NT2/D1 (cell line): Measurements from ENCODE around the gene STX7.

Source experiments
- SUZ12 ChIP-seq: IDR thresholded peaks from 2 replicates; pipeline ENCODE4 v1.6.1; 2011; ENCODE audit not compliant: insufficient read length, insufficient read depth; ENCODE audit errors: extremely low read depth
- YY1 ChIP-seq: IDR thresholded peaks from 2 replicates; pipeline ENCODE4 v1.6.1; 2011; ENCODE audit not compliant: insufficient read length, insufficient read depth
- ZNF274 ChIP-seq: IDR thresholded peaks from 2 replicates; pipeline ENCODE4 v1.6.1; 2011; ENCODE audit warnings: mild to moderate bottlenecking, low read depth, low read length

DNA sequence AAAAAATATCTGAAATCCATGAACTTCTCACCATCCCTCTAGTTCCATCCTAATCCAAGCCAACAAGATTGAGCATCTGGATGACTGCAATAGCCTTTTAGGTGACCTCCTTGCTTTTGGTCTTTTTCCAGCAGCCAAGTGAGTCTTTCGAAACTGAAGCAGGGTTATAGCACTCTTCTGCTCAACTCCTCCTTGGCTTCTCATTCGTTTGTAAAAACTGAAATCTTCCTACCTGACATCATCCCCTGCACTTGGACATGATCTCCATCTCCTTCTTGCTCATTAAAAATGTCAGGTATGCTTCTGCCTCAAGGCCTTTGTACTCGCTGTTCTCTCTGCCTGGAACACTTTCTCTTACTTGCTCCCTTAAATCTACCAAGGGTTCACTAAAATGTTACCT is 46.0 kb downstream of the STX7 start:
- TF ChIP-seq ZNF274 (no peak), YY1 (no peak), SUZ12 (no peak)
